ENCODE measurements around the gene KIF15. TPM values are rescaled to one million over a fixed set of nuclear protein-coding genes. Genes with fewer than 3 reads are reported as not detected.

The KIF15 gene
- polyA plus RNA-seq, 1 donor from 2014 or later, result 5.8 TPM

DNA sequence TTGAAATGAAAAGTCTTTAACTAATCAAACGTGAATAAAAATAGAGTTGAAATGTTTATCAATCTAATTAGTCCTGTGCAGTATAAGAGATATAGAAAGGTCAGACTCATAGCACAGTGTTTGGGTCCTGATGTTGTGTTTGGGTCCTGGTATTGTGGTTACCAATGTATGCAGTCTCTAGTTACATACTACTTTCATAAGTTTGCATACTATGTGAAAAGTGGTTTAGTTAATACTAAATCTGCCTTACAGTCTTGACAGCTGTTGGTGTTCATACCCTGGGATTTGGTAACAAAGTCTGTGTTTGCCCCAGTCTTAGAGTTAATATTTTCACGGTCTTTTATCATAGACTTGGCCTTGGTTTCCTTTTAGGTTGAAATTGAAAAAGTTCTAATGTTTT, 41.7 kb downstream of the KIF15 start:
- Histone ChIP-seq H3K9me2 (ENCODE audit: insufficient read depth, low read length) (no peaks in the 10 kb centered on the region), H3K79me2 (replicated peaks; ENCODE audit: insufficient read depth, low read length) (no peaks in the 10 kb centered on the region), H2AFZ (ENCODE audit: low read depth, low read length) (no peak overlapping the region), H3K9me3 (ENCODE audit: low read length) (no peaks in the 10 kb centered on the region), H3K4me2 (ENCODE audit: low read length) (no peak overlapping the region), H4K20me1 (ENCODE audit: insufficient read depth) (no peaks in the 10 kb centered on the region), H3F3A (ENCODE audit: insufficient read depth, low read length, poor library complexity, severe bottlenecking) (no peaks in the 10 kb centered on the region), H3K9ac (ENCODE audit: low read length) (no peak overlapping the region), H3K27ac (ENCODE audit: low read length) (no peak overlapping the region), H3K4me3 (ENCODE audit: low read length) (no peak overlapping the region), H3K27me3 (ENCODE audit: insufficient read depth, low read depth, low read length) (no peaks in the 10 kb centered on the region), H3K36me3 (ENCODE audit: insufficient read depth, low read length) (no peaks in the 10 kb centered on the region)
- TF ChIP-seq MXI1 (conservative IDR thresholded peaks at IDR 0.05; ENCODE audit: poor library complexity, severe bottlenecking) (no peak), EP300 (conservative IDR thresholded peaks at IDR 0.05; ENCODE audit: poor library complexity, severe bottlenecking) (no peak), POLR2AphosphoS5 (IDR thresholded peaks at IDR 0.05) (no peak), RAD21 (conservative IDR thresholded peaks at IDR 0.05) (no peak), TAF1 (IDR thresholded peaks at IDR 0.05; ENCODE audit: low read depth) (no peak), SMC3 (conservative IDR thresholded peaks at IDR 0.05; ENCODE audit: poor library complexity) (no peak), CTCF (IDR thresholded peaks at IDR 0.05; ENCODE audit: poor library complexity, severe bottlenecking) (no peak), EZH2 (IDR thresholded peaks at IDR 0.05; ENCODE audit: borderline replicate concordance, insufficient read depth, low read length, poor library complexity, severe bottlenecking) (no peak)
- TF ChIP-seq, protein P1, sequence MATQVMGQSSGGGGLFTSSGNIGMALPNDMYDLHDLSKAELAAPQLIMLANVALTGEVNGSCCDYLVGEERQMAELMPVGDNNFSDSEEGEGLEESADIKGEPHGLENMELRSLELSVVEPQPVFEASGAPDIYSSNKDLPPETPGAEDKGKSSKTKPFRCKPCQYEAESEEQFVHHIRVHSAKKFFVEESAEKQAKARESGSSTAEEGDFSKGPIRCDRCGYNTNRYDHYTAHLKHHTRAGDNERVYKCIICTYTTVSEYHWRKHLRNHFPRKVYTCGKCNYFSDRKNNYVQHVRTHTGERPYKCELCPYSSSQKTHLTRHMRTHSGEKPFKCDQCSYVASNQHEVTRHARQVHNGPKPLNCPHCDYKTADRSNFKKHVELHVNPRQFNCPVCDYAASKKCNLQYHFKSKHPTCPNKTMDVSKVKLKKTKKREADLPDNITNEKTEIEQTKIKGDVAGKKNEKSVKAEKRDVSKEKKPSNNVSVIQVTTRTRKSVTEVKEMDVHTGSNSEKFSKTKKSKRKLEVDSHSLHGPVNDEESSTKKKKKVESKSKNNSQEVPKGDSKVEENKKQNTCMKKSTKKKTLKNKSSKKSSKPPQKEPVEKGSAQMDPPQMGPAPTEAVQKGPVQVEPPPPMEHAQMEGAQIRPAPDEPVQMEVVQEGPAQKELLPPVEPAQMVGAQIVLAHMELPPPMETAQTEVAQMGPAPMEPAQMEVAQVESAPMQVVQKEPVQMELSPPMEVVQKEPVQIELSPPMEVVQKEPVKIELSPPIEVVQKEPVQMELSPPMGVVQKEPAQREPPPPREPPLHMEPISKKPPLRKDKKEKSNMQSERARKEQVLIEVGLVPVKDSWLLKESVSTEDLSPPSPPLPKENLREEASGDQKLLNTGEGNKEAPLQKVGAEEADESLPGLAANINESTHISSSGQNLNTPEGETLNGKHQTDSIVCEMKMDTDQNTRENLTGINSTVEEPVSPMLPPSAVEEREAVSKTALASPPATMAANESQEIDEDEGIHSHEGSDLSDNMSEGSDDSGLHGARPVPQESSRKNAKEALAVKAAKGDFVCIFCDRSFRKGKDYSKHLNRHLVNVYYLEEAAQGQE (IDR thresholded peaks at IDR 0.05; ENCODE audit: borderline replicate concordance), result no peak

DNA sequence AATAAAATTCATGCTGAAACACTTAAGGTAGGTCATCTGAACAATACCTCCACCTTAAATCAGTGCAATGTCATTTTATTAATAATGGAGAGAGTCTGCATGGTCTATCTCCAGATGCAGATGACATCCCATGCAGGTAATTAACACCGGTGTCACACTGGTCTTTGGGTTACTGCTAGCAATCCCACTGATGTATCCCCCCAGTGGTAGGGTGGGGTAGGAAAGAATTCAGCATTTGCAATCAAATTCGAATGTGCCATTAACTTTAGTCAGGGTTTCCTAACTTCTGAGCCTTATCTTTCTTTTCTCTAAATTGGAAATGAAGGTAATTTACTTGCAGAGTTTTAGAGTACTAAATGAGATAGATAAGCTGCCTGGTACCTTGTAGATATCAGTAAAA, 44.4 kb downstream of the KIF15 start:
- Histone ChIP-seq H3K4me3 (ENCODE audit: low read length) (no peak overlapping the region), H3K79me2 (replicated peaks; ENCODE audit: insufficient read depth, low read length) (no peaks in the 10 kb centered on the region), H3K27ac (ENCODE audit: low read length) (no peak overlapping the region), H2AFZ (ENCODE audit: low read depth, low read length) (no peak overlapping the region), H3K9me2 (ENCODE audit: insufficient read depth, low read length) (no peaks in the 10 kb centered on the region), H3K4me2 (ENCODE audit: low read length) (no peak overlapping the region), H4K20me1 (ENCODE audit: insufficient read depth) (no peaks in the 10 kb centered on the region), H3K9me3 (ENCODE audit: low read length) (no peaks in the 10 kb centered on the region), H3K36me3 (ENCODE audit: insufficient read depth, low read length) (no peaks in the 10 kb centered on the region), H3K27me3 (ENCODE audit: insufficient read depth, low read depth, low read length) (no peaks in the 10 kb centered on the region), H3K9ac (ENCODE audit: low read length) (no peak overlapping the region), H3F3A (ENCODE audit: insufficient read depth, low read length, poor library complexity, severe bottlenecking) (no peaks in the 10 kb centered on the region)
- TF ChIP-seq POLR2AphosphoS5 (IDR thresholded peaks at IDR 0.05) (no peak), EZH2 (IDR thresholded peaks at IDR 0.05; ENCODE audit: borderline replicate concordance, insufficient read depth, low read length, poor library complexity, severe bottlenecking) (no peak), MXI1 (conservative IDR thresholded peaks at IDR 0.05; ENCODE audit: poor library complexity, severe bottlenecking) (no peak), TAF1 (IDR thresholded peaks at IDR 0.05; ENCODE audit: low read depth) (no peak)
- TF ChIP-seq, protein P1 (IDR thresholded peaks at IDR 0.05; ENCODE audit: borderline replicate concordance), result no peak

Data from neural cell (in vitro differentiated cells).